Sigmoid colon (tissue), 4 donors: Measurements from ENCODE around the gene CRYBG3.

ENCODE experiments used
- EP300 ChIP-seq, 4 donors: sonication (generic); formaldehyde crosslinking; IDR thresholded peaks; one replicate each; pipeline ENCODE4 v1.6.1; 2017; ENCODE audit warnings: antibody characterized with exemption in 4 of 4
- POLR2A ChIP-seq, 2 donors: fragments of 450-650 bp; IDR thresholded peaks; one replicate each; pipeline ENCODE4 v1.6.1; 2016; ENCODE audit warnings: antibody characterized with exemption in 2 of 2, mild to moderate bottlenecking in 2 of 2, moderate library complexity in 2 of 2
- POLR2AphosphoS5 ChIP-seq, 4 donors: sonication (generic); formaldehyde crosslinking; IDR thresholded peaks; one replicate each; pipeline ENCODE4 v1.6.1; 2017; ENCODE audit warnings: antibody characterized with exemption in 4 of 4
- TF ChIP-seq, protein P1 (sequence below), 4 experiments: fragments of 450-650 bp in 3 of 4; fragments of 200-600 bp in 1 of 4; IDR thresholded peaks; one replicate each; pipeline ENCODE4 v1.5.1; 2016 to 2019; ENCODE audit warnings: antibody characterized with exemption in 4 of 4, mild to moderate bottlenecking in 3 of 4, moderate library complexity in 2 of 4

DNA sequence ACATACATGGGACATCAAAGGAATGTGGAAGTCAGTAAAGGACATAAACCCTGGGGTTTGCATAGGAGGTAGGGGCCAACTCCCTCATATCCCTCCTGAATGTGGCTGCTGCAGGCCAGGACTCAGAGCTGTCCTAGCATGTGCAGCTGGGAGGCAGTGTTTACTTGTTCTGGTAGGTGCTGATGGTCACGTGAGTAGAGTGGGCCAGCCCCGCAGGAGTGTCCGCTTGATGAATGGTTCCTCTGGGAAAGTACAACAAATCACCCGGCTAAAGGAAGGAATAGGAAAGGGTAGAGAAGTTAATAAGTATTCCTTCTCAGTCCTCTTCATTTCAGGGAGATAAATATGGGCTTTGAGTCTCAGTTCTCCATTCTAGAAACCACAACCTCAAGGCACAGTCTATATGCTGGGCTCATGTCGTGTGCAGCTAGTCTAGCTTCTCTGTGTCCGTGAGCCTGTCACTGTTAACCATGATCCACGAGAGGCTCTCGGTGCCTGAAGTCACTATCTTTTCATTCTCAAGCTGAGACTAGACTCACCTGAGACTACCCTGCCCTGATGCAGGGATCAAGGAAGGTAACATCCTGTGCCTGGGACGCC lies 132.5 kb downstream of the CRYBG3 start:
- TF ChIP-seq, protein P1, sequence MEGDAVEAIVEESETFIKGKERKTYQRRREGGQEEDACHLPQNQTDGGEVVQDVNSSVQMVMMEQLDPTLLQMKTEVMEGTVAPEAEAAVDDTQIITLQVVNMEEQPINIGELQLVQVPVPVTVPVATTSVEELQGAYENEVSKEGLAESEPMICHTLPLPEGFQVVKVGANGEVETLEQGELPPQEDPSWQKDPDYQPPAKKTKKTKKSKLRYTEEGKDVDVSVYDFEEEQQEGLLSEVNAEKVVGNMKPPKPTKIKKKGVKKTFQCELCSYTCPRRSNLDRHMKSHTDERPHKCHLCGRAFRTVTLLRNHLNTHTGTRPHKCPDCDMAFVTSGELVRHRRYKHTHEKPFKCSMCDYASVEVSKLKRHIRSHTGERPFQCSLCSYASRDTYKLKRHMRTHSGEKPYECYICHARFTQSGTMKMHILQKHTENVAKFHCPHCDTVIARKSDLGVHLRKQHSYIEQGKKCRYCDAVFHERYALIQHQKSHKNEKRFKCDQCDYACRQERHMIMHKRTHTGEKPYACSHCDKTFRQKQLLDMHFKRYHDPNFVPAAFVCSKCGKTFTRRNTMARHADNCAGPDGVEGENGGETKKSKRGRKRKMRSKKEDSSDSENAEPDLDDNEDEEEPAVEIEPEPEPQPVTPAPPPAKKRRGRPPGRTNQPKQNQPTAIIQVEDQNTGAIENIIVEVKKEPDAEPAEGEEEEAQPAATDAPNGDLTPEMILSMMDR (IDR thresholded peaks at IDR 0.05) = no peak
- TF ChIP-seq POLR2AphosphoS5 (IDR thresholded peaks at IDR 0.05) (no peak), POLR2A (IDR thresholded peaks at IDR 0.05) (no peak), EP300 (IDR thresholded peaks at IDR 0.05) (no peak)
